Large intestine (tissue), 3 donors: ENCODE data around the gene KRT8. TPM values are rescaled to one million over a fixed set of nuclear protein-coding genes. Genes with fewer than 3 reads are reported as not detected.
A peak's percentile ranks its signal among the peaks of the same experiment; 100 is the strongest.
"Not testable (repeated sequence)": the region's sequence is repeated elsewhere in the genome, so short reads cannot be mapped to it uniquely, and the experiment has no call there.

Experiments
- DNase-seq, 2 donors: peaks; one replicate each; pipeline versions ENCODE4 v3.0.0 to v3.0.0-alpha.2; 2013
- H3K27ac ChIP-seq: one replicate; pipeline ENCODE4 v1.5.1; 2013; ENCODE audit warnings: low read length
- H3K27me3 ChIP-seq: 2 replicates; pipeline ENCODE4 v1.6.1; 2013; ENCODE audit warnings: low read length; ENCODE audit not compliant: control insufficient read depth, insufficient read depth
- H3K36me3 ChIP-seq: 2 replicates; pipeline ENCODE4 v1.6.1; 2013; ENCODE audit warnings: low read length; ENCODE audit not compliant: control insufficient read depth, insufficient read depth
- H3K4me1 ChIP-seq: one replicate; pipeline ENCODE4 v1.6.1; 2013; ENCODE audit warnings: low read length; ENCODE audit not compliant: control insufficient read depth, insufficient read depth
- H3K4me3 ChIP-seq: one replicate; pipeline ENCODE4 v1.5.1; 2013; ENCODE audit warnings: low read length
- H3K9me3 ChIP-seq: one replicate; pipeline ENCODE4 v1.6.1; 2013; ENCODE audit warnings: mild to moderate bottlenecking, low read depth, low read length, moderate library complexity; ENCODE audit not compliant: control insufficient read depth
- WGBS: methylation state at CpG from one replicate; pipeline ENCODE4 v1.1.5; 2013; ENCODE audit warnings: low lambda C conversion rate; ENCODE audit not compliant: insufficient coverage; 5-methylcytosine and 5-hydroxymethylcytosine counted together
- polyA plus RNA-seq: library from polyadenylated mRNA; unstranded; fragments of 120-200 nt; gene quantifications from one replicate; pipeline ENCODE4 v1.2.1, GENCODE V29; 2013

KRT8 gene
- polyA plus RNA-seq, 1 donor = 1,338 TPM

GRCh38 chr12:52865090-52865944 is 39.6 kb downstream of the KRT8 start:
- Histone ChIP-seq H3K4me3 (no peak overlapping the region), H3K9me3 (no peaks in the 10 kb centered on the region), H3K27me3 (no peaks in the 10 kb centered on the region), H3K27ac (no peak overlapping the region), H3K36me3 (no peaks in the 10 kb centered on the region), H3K4me1 (peaks cover 7% of the 10 kb centered on the region)
- no CpG with 5 or more reads among the region's 10 CpGs for WGBS
- DNase-seq = peak; percentile 76 to 84

- Histone ChIP-seq H3K9me3 (no peaks in the 10 kb centered on the region), H3K4me1 (peaks cover 14% of the 10 kb centered on the region), H3K27me3 (no peaks in the 10 kb centered on the region), H3K36me3 (no peaks in the 10 kb centered on the region), H3K4me3 (no peak overlapping the region), H3K27ac (no peak overlapping the region)
- DNase-seq = no peak
- WGBS = no CpG with 5 or more reads among the region's 2 CpGs
Observed at GRCh38 chr12:52862023-52862422, 42.9 kb downstream of the KRT8 start.

GRCh38 chr12:52861511-52861910 is 43.4 kb downstream of the KRT8 start:
- H3K36me3 ChIP-seq = no peaks in the 10 kb centered on the region

GRCh38 chr12:52860102-52860823 is 44.6 kb downstream of the KRT8 start:
- no peaks in the 10 kb centered on the region for H3K36me3 ChIP-seq
- WGBS = no CpG with 5 or more reads among the region's 6 CpGs
- no peaks in the 10 kb centered on the region for H3K27me3 ChIP-seq
- no peaks in the 10 kb centered on the region for H3K9me3 ChIP-seq
- H3K27ac ChIP-seq = peak overlapping the region; percentile 68
- DNase-seq = peak; percentile 82 to 94
- no peak overlapping the region for H3K4me3 ChIP-seq
- H3K4me1 ChIP-seq = peaks cover 14% of the 10 kb centered on the region

More at GRCh38 chr12:52861511-52861910, 43.4 kb downstream of the KRT8 start:
- Histone ChIP-seq H3K4me3 (no peak overlapping the region), H3K27me3 (no peaks in the 10 kb centered on the region), H3K4me1 (peaks cover 14% of the 10 kb centered on the region), H3K27ac (no peak overlapping the region), H3K9me3 (no peaks in the 10 kb centered on the region)
- DNase-seq = no peak
- WGBS = 100% methylated on average over 1 of the region's 7 CpGs

- Histone ChIP-seq H3K27me3 (no peaks in the 10 kb centered on the region), H3K4me3 (no peak overlapping the region), H3K4me1 (peaks cover 14% of the 10 kb centered on the region), H3K36me3 (no peaks in the 10 kb centered on the region), H3K9me3 (no peaks in the 10 kb centered on the region), H3K27ac (no peak overlapping the region)
- no peak for DNase-seq
- 100% methylated on average over 1 of the region's 3 CpGs for WGBS
Observed at GRCh38 chr12:52857500-52857899, 47.4 kb downstream of the KRT8 start.

GRCh38 chr12:52856787-52857186 is 48.1 kb downstream of the KRT8 start:
- H3K4me3 ChIP-seq = no peak overlapping the region
- WGBS = no CpG with 5 or more reads among the region's 3 CpGs

GRCh38 chr12:52856077-52856476 is 48.8 kb downstream of the KRT8 start:
- H3K4me3 ChIP-seq, H3K9me3 ChIP-seq, H3K27ac ChIP-seq, H3K36me3 ChIP-seq, DNase-seq, H3K27me3 ChIP-seq: not testable (repeated sequence)
- WGBS = no CpG with 5 or more reads among the region's 2 CpGs
- H3K4me1 ChIP-seq = peaks cover 14% of the 10 kb centered on the region

More at GRCh38 chr12:52856787-52857186, 48.1 kb downstream of the KRT8 start:
- Histone ChIP-seq H3K9me3 (no peaks in the 10 kb centered on the region), H3K36me3 (no peaks in the 10 kb centered on the region), H3K27me3 (no peaks in the 10 kb centered on the region), H3K4me1 (peaks cover 14% of the 10 kb centered on the region), H3K27ac (no peak overlapping the region)
- no peak for DNase-seq

- H3K27ac ChIP-seq = no peak overlapping the region
- H3K27me3 ChIP-seq = no peaks in the 10 kb centered on the region
Observed at GRCh38 chr12:52851787-52852186, 53.1 kb downstream of the KRT8 start.

GRCh38 chr12:52850681-52851080 is 54.2 kb downstream of the KRT8 start:
- Histone ChIP-seq H3K9me3 (no peaks in the 10 kb centered on the region), H3K4me1 (no peaks in the 10 kb centered on the region), H3K36me3 (no peaks in the 10 kb centered on the region), H3K27me3 (no peaks in the 10 kb centered on the region), H3K27ac (no peak overlapping the region), H3K4me3 (no peak overlapping the region)
- WGBS = no CpG with 5 or more reads among the region's 5 CpGs
- no peak for DNase-seq

More at GRCh38 chr12:52851787-52852186, 53.1 kb downstream of the KRT8 start:
- H3K4me3 ChIP-seq = no peak overlapping the region
- no peak for DNase-seq
- H3K36me3 ChIP-seq = no peaks in the 10 kb centered on the region
- no peaks in the 10 kb centered on the region for H3K4me1 ChIP-seq
- no peaks in the 10 kb centered on the region for H3K9me3 ChIP-seq

GRCh38 chr12:52849511-52849910 is 55.4 kb downstream of the KRT8 start:
- H3K27ac ChIP-seq = no peak overlapping the region
- no peak for DNase-seq
- no CpG with 5 or more reads among the region's 6 CpGs for WGBS
- H3K9me3 ChIP-seq = no peaks in the 10 kb centered on the region
- no peaks in the 10 kb centered on the region for H3K27me3 ChIP-seq
- H3K4me1 ChIP-seq = no peaks in the 10 kb centered on the region
- no peaks in the 10 kb centered on the region for H3K36me3 ChIP-seq
- H3K4me3 ChIP-seq = no peak overlapping the region
